GM21360 (cell line): ENCODE measurements around the gene GCHFR.

Experiments used
- ATAC-seq: cut with Tn5 transposase; IDR thresholded peaks from one replicate; pipeline ENCODE4 v1.9.1; 2021; ENCODE audit warnings: mild to moderate bottlenecking, moderate library complexity; ENCODE audit not compliant: unreplicated experiment

The GCHFR gene

DNA sequence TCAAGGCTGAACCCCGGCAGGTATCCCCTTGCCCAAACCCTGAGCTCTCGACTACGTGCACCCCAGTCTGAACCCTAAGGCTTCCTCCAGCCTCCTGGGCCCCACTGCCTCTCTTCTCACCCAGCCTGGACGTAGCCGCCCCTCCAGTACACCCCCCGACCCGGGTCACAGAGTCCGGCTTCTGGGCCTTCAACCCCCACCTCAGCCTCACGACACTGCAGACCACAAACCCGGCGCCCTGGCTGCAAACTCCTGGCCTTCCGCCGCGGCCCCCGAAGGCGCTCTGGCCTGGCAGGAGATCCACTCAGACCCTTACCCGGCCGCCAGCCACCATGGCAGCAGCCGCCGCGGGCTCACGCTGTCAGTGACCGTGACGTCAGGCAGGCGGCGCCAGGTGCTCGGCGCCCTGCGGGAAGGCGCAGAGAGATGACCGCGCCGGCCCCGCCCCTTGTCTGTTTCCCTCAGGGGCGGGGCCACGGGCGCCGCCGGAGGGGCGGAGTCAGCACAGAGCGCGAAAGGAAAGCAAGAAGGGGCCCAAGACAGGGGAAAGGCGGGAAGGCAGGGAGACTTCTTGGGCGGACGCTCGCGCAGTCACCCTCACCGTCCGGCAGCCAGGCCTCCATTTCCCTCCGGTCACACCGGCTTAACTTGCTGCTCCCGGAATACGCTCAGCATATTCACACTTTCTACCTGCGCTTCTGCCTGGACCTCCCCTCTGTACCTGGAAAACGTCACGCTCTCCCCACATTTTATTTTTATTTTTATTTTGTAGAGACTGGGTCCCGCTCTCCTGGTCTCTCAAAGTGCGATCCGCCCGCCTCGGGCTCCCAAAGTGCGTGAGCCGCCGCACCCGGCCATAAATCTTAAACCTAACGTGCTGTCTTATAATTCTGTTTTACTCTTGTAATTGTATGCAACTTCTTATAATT is 8.7 kb upstream of the GCHFR start, which contains the start of gene RMDN3:
RMDN3 (minus strand) TSS at position 372 of the 929 bp plus-strand sequence. CDS start 471 bp downstream, outside the sequence.
- ATAC-seq, result peak; percentile 79

DNA sequence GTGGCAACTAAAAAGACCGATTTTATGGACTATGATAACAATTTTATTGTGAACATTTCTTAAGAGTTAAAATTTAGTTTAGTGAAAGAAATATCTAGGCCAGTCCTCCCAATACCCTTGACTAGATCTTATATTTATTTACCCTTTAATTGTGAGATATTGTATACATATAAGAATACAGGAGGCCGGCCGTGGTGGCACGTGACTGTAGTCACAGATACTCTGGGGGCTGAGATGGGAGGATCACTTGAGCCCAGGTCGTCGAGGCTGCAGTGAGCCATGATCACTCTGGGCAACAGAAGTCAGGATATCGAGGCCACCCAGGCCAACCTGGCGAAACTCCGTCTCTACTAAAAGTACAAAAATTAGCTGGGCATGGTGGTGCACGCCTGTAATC is 8.1 kb upstream of the GCHFR start:
- ATAC-seq, result no peak

DNA sequence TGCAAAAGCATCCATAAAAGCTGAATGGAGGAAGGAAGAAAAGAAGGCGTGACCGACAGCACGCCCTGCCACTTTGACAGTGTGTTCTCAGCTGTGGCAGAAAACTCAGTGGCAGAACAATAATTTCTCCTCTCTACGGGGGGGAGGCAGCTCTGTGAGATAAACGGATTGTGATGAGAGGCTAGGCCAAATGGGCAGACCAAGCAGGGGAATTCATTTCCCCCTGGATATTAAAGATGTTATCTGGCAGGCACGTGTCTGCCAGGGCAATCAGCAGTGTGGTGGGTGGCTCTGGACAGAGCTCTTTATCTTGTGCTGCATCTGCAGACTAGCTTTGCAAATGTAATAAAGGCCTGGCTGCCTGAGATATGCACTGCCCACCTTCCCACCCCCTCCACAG is 6.9 kb upstream of the GCHFR start:
- no peak for ATAC-seq

GRCh38 chr15:40759961-40760360 is 3.9 kb upstream of the GCHFR start:
- ATAC-seq, result no peak

- peak; percentile 3 for ATAC-seq
Measured at GRCh38 chr15:40762919-40763800, 708 bp upstream of the GCHFR start.

GRCh38 chr15:40764629-40765103 is 798 bp downstream of the GCHFR start:
- ATAC-seq, result no peak

GRCh38 chr15:40766194-40766815 is 2.4 kb downstream of the GCHFR start:
- no peak for ATAC-seq

DNA sequence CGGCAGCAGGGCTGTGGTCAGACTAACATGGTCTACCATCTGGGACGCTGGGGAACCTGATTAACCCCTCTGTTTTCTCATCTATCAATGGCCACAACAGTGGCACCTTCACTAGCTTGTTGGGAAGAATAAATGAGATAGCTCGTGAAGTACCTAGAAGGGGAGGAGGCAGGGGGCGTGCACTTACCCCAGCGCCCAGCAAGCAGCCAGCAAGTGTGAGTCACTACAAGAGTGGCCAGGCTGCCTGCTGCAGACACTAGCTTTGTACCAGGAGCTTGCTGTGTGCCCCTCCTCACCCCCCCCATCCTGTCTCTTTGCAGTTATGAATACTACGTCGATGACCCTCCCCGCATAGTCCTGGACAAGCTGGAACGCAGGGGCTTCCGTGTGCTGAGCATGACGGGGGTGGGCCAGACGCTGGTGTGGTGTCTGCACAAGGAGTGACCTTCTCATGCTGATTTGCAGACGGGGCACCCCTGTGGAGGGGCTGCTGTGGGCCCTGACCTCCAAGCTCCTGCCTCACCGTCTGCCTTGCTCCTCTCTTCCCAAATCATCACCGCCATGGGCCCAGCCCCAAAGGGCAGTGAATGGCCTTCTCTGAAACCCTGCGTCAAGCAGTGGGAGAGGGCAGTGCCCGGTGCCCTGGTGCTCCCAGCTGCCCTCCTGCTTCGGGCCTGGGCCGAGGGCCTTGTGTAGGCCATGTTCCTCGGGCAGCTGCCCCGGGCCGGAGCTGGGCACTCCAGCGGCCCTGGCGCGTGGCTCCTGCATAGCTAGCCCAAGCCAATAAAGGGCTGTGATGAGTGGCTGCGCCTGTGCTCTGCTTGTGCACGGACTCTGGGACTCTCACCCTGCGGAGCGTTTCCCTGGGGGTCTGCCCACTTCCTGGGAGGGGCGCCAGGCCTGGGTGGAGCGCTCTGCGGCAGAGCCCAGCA is 3.3 kb downstream of the GCHFR start:
- no peak for ATAC-seq

DNA sequence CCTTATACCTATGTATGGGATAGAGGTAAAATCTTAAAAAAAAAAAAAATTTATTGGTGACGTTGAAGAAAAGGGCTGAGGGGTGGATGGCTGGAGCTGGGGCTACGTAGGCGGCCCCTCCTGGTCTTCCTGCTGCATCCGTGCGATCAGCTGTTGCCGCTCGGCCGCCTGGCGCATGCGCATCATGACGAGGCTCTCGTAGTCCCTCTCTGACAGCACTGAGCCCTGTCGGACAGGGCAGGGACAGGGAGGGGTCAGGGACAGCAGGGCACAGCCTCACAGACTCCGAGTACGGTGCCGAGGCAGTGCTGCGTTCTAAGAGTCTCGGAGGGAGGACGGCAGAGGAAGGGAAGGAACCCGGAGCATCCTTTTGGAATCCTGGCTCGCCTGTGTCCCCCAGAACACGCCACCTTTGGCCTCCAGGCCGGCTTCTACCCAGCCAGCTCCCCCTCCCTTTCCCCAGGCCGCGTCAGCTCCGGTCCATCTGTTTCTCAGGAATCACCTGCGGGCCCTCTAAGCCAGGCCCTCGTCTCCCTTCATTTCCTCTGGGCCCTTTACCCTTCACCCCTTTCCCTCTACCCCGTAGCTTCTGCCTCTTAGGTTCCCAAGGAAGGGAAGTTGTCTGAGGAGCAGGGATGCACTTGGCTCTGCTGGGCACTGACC is 4.1 kb downstream of the GCHFR start:
- ATAC-seq, result no peak

GRCh38 chr15:40768521-40769273 is 4.8 kb downstream of the GCHFR start:
- ATAC-seq, result no peak

DNA sequence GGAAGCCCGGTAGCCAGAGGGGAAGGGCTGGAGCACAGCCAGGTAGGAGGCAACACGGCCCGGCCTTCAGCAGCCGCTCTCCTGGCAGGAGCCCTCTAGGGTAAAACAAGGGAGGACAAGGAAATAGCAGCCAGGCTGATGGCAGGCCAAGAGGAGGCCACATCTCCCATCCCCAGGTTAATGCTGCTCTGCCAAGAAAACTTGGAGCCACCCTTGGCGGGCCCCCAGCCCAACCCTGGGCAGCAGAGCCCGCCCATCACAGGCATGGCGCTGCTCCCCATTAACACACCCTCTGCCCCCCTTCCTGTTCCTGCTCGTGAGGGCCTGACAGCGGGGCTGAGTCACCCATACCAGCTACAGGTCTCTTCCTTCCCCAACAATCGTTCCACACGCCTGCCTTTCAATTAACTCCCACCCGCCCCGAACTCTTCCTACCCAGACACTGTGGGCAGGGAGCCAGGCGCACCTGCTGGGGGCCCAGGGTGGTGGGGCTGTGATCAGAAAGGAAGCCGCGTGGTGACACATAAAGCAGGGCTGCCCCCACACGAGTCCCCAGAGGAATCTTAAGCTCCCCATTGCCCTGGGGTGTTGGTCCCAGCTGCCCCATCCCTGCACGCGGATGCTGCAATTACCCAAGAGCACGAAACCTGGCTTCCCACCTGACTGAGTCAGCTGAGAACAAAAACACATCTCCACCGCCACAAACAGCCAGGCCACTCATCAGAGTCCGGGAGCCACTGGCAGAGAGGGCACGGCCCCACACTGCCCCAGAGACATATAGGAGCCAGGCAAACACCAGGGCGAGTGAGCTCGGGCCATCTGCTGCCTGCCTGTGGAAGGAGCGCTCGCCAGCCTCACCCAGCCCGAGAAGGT is 5.6 kb downstream of the GCHFR start, which contains the start of gene C15orf62:
C15orf62 (plus strand) TSS at position 707 of the 873 bp plus-strand sequence. CDS start 516 bp downstream, outside the sequence.
- peak; percentile 39 for ATAC-seq

DNA sequence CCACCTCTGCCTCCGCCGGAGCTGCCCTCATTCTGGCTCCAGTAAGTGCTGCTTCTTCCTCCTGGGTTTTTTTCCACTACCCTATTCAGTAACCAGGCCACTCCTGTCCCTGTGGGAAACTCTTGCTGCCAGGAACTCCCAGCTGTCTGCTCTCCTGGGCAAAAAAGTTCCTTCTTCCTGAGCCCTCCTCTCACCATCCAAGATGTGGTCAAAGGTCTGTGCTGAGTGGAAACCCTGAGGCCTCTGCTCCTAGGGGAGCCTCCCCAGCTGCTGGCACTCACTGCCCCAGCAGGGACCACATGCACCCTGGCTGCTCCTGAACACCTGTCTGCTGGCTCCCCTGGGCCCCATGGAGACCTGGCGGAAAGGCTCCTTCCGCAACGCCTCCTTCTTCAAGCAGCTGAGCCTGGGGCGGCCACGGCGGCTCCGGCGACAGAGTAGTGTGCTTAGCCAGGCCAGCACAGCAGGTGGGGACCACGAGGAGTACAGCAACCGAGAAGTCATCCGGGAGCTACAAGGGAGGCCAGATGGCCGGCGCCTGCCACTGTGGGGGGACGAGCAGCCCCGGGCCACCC is 6.4 kb downstream of the GCHFR start:
- no peak for ATAC-seq

DNA sequence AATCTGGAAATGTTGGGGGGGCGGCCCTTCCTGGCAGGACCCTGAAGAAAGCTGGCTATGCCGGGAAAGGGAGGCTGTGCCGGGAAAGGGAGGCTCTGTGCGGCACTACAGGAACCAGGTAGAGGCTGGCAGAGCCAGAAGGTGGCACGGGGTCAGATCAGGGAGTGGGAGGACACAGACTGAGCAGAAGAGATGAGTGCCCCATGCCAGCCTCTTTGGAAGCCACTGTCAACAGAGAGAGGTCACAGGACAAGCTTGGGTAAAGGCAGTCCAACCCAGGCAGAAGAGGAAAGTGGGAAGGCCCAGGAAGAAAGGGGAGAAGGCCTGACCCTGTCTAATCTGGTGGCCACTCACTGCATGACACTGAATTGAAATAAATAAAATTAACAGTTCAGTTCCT is 7.4 kb downstream of the GCHFR start:
- ATAC-seq, result no peak

DNA sequence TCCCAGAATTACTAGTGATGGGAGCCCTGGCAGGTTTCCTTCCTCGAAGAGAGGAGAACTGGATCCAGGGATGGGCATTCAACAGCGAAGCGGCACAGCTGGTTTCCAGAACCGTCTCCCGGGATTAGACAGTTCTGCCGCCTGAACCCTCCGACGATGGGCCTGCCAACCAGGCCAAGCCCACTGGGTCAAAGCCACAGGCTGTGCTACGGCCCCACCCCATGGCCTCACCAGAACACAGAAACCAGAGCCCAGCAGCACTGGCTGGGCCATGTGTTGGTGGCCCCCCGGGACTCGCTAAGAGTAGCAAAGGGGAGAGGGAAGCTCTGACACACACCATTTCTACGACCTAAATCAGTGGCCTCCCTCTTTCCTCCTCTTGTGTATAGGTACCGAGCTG is 8.1 kb downstream of the GCHFR start:
- ATAC-seq, result no peak

DNA sequence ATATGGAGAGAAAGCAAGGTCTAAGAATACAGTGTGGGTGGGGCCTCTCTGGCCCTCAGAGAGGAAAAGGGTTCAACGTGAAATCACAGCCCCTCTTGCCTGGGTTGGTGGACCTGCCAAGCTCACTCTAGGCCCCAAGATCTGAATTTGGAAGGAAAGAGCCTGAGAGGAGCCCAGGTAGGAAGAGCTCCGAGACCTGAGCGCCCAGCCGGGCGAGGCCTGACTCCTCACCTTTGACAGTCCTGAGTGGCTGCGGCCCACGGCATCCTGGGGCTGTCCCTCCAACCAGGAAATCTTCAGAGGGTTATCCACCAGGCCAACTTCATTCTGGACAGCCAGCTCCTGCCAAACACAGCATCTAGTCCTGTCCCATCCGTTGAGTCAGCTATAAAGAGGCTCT is 9.6 kb downstream of the GCHFR start:
- no peak for ATAC-seq

GRCh38 chr15:40773902-40774301 is 10.0 kb downstream of the GCHFR start:
- no peak for ATAC-seq

DNA sequence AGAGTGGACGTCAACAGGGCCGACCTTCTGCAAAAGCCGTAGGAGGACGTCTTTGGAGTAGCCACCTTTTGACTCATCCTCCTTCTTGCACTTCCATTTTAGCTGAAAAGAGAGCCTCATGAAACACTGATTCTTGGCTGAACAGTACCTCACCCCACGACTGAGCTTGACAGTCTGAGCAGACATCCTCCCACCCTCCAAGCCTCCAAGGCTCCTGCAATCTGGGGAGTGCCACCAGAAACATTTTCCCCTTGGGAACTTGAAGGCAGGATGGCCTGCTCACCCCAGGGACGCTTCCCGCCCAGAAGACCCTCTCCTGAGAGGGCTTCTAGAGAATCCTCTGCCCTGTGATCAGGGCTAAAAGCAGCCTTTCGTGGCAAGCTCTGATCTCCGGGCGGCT is 11.1 kb downstream of the GCHFR start:
- ATAC-seq, result no peak
